H9 (cell line): ENCODE results near the gene GRB10. TPM values are rescaled to one million over a fixed set of nuclear protein-coding genes. Genes with fewer than 3 reads are reported as not detected.
A peak's percentile ranks its signal among the peaks of the same experiment; 100 is the strongest.

Experiments used
- DNase-seq: peaks from one replicate; pipeline ENCODE4 v3.0.0-alpha.2; 2017
- H2AFZ ChIP-seq: one replicate; pipeline ENCODE4 v1.6.1; 2013; ENCODE audit warnings: mild to moderate bottlenecking, low read length, control low read depth, moderate library complexity
- H2AK5ac ChIP-seq: 2 replicates; pipeline ENCODE4 v1.6.1; 2013; ENCODE audit warnings: low read length, control low read depth, mixed read lengths; ENCODE audit not compliant: insufficient read length
- H2BK120ac ChIP-seq: one replicate; pipeline ENCODE4 v1.6.1; 2013; ENCODE audit warnings: low read depth, mild to moderate bottlenecking, low read length, control low read depth, inconsistent platforms; ENCODE audit not compliant: poor library complexity, severe bottlenecking
- H2BK12ac ChIP-seq: 2 replicates; pipeline ENCODE4 v1.6.1; 2013; ENCODE audit warnings: low read length, control low read depth, mixed read lengths, low read depth; ENCODE audit not compliant: insufficient read length
- H2BK15ac ChIP-seq: 2 replicates; pipeline ENCODE4 v1.6.1; 2013; ENCODE audit warnings: low read depth, low read length, control low read depth
- H2BK20ac ChIP-seq: one replicate; pipeline ENCODE4 v1.6.1; 2013; ENCODE audit warnings: low read depth, mild to moderate bottlenecking, low read length, control low read depth, inconsistent platforms; ENCODE audit not compliant: poor library complexity, severe bottlenecking
- H2BK5ac ChIP-seq: 2 replicates; pipeline ENCODE4 v1.6.1; 2013; ENCODE audit warnings: low read length, control low read depth, mixed read lengths; ENCODE audit not compliant: insufficient read length
- H3K14ac ChIP-seq: 2 replicates; pipeline ENCODE4 v1.6.1; 2013; ENCODE audit warnings: low read length, control low read depth; ENCODE audit not compliant: insufficient read depth
- H3K18ac ChIP-seq: 2 replicates; pipeline ENCODE4 v1.6.1; 2013; ENCODE audit warnings: low read depth, mild to moderate bottlenecking, mixed read lengths, low read length, control low read depth; ENCODE audit not compliant: insufficient read length
- H3K23ac ChIP-seq: 2 replicates; pipeline ENCODE4 v1.6.1; 2013; ENCODE audit warnings: low read length, control low read depth, mixed read lengths, low read depth; ENCODE audit not compliant: insufficient read length
- H3K23me2 ChIP-seq: 2 replicates; pipeline ENCODE4 v1.6.1; 2013; ENCODE audit warnings: low read depth, mild to moderate bottlenecking, mixed read lengths, low read length, control low read depth; ENCODE audit not compliant: insufficient read length, poor library complexity, severe bottlenecking
- H3K27ac ChIP-seq: 2 replicates; pipeline ENCODE4 v1.5.1; 2013; ENCODE audit warnings: low read length, control low read depth, mixed read lengths, low read depth; ENCODE audit not compliant: insufficient read length
- H3K27me3 ChIP-seq: 2 replicates; pipeline ENCODE4 v1.6.1; 2013; ENCODE audit warnings: low read length, control low read depth, inconsistent platforms; ENCODE audit not compliant: insufficient read depth
- H3K4ac ChIP-seq: 2 replicates; pipeline ENCODE4 v1.6.1; 2013; ENCODE audit warnings: low read depth, mild to moderate bottlenecking, control low read depth, inconsistent platforms, low read length, moderate library complexity
- H3K4me1 ChIP-seq: 2 replicates; pipeline ENCODE4 v1.6.1; 2013; ENCODE audit warnings: low read length, control low read depth, inconsistent platforms; ENCODE audit not compliant: insufficient read depth
- H3K4me2 ChIP-seq: 2 replicates; pipeline ENCODE4 v1.6.1; 2013; ENCODE audit warnings: low read length, control low read depth, mixed read lengths; ENCODE audit not compliant: insufficient read length, insufficient read depth
- H3K56ac ChIP-seq: 2 replicates; pipeline ENCODE4 v1.6.1; 2013; ENCODE audit warnings: low read depth, mild to moderate bottlenecking, mixed read lengths, low read length, control low read depth; ENCODE audit not compliant: insufficient read length
- H3K79me1 ChIP-seq: 2 replicates; pipeline ENCODE4 v1.6.1; 2013; ENCODE audit warnings: low read depth, mild to moderate bottlenecking, moderate library complexity, low read length, control low read depth, inconsistent platforms; ENCODE audit not compliant: insufficient read depth, poor library complexity, severe bottlenecking
- H3K79me2 ChIP-seq: 2 replicates; pipeline ENCODE4 v1.6.1; 2013; ENCODE audit warnings: low read length, control low read depth, inconsistent platforms; ENCODE audit not compliant: insufficient read depth
- H3K9ac ChIP-seq: 2 replicates; pipeline ENCODE4 v1.6.1; 2013; ENCODE audit warnings: low read length, control low read depth, mixed read lengths; ENCODE audit not compliant: insufficient read length; ENCODE audit errors: extremely low read depth
- H3K9me3 ChIP-seq: one replicate; pipeline ENCODE4 v1.6.1; 2013; ENCODE audit warnings: low read depth, low read length, inconsistent platforms; ENCODE audit not compliant: control insufficient read depth
- H3T11ph ChIP-seq: one replicate; pipeline ENCODE4 v1.6.1; 2013; ENCODE audit warnings: mild to moderate bottlenecking, low read length, control low read depth, inconsistent platforms
- H4K20me1 ChIP-seq: one replicate; pipeline ENCODE4 v1.6.1; 2013; ENCODE audit not compliant: control insufficient read depth, insufficient read length, insufficient read depth
- H4K5ac ChIP-seq: 2 replicates; pipeline ENCODE4 v1.6.1; 2013; ENCODE audit warnings: low read depth, mild to moderate bottlenecking, mixed read lengths, low read length, control low read depth; ENCODE audit not compliant: insufficient read length
- H4K8ac ChIP-seq: replicated peaks from 2 replicates; pipeline ENCODE4 v1.6.1; 2013; ENCODE audit warnings: low read length, control low read depth, mixed read lengths, low read depth; ENCODE audit not compliant: insufficient read length
- H4K91ac ChIP-seq: 2 replicates; pipeline ENCODE4 v1.6.1; 2013; ENCODE audit warnings: low read depth, mild to moderate bottlenecking, moderate library complexity, mixed read lengths, low read length, control low read depth; ENCODE audit not compliant: insufficient read length
- H3K27ac Mint-ChIP-seq, 3 experiments: 2 replicates in 2 of 3; 3 replicates in 1 of 3; pipeline ENCODE4 v1.8.0; 2020 to 2021; ENCODE audit warnings: mixed read lengths in 3 of 3, mild to moderate bottlenecking in 1 of 3, moderate library complexity in 1 of 3
- H3K27me3 Mint-ChIP-seq: 2 replicates; pipeline ENCODE4 v1.8.0; 2021; ENCODE audit warnings: low read depth, mild to moderate bottlenecking, moderate library complexity, mixed read lengths
- H3K36me3 Mint-ChIP-seq, 3 experiments: 2 replicates in 2 of 3; 3 replicates in 1 of 3; pipeline ENCODE4 v1.8.0; 2020 to 2021; ENCODE audit warnings: low read depth in 3 of 3, mixed read lengths in 3 of 3; ENCODE audit not compliant: insufficient read depth in 1 of 3
- H3K4me1 Mint-ChIP-seq, 2 experiments: 2 replicates each; pipeline ENCODE4 v1.8.0; 2020; ENCODE audit warnings: mixed read lengths in 2 of 2
- H3K4me3 Mint-ChIP-seq, 2 experiments: 2 replicates in 1 of 2; 3 replicates in 1 of 2; pipeline ENCODE4 v1.8.0; 2020 to 2021; ENCODE audit warnings: mild to moderate bottlenecking in 2 of 2, mixed read lengths in 2 of 2, moderate library complexity in 1 of 2
- H3K9me3 Mint-ChIP-seq, 2 experiments: 2 replicates in 1 of 2; 3 replicates in 1 of 2; pipeline ENCODE4 v1.8.0; 2020; ENCODE audit warnings: mild to moderate bottlenecking in 2 of 2, mixed read lengths in 2 of 2, moderate library complexity in 1 of 2
- WGBS: extraction: QIAGEN DNeasy Blood & Tissue Kit; methylation state at CpG from one replicate; pipeline ENCODE4 v1.1.7; 2013; ENCODE audit warnings: missing lambda C conversion rate, low lambda C conversion rate, mixed read lengths; ENCODE audit not compliant: insufficient read length; ENCODE audit errors: extremely low coverage; 5-methylcytosine and 5-hydroxymethylcytosine counted together
- total RNA-seq: library from RNA; stranded (reverse); gene quantifications from 2 replicates; pipeline ENCODE4 v1.2.1, GENCODE V29; 2021
- TF ChIP-seq, protein P1 (sequence below): fragments of 200-600 bp; sonication (generic); conservative IDR thresholded peaks from 3 replicates; pipeline ENCODE4 v1.8.0; 2021; ENCODE audit warnings: antibody characterized with exemption, mild to moderate bottlenecking

The GRB10 gene
- total RNA-seq, 1 experiment from 2014 or later: 108 TPM

DNA sequence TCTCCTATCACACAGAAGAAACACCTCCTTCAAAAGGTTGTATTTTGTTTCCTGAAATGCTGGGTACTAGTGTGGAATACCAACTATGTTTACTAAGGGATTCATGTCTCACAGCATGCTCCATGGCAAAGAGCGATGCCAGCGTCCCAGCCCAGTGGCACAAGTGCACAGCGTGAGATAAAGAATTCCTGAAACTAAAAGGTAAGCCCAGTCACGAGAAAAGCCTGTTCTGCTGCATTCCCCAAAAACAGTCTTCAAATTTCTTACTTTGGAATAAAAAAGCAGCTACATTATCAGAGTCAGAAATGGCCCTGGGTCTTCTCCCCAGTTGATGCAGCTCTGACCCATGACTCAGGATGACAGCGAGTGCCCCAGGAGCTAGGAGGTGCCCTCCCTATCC lies 164.4 kb downstream of the GRB10 start:
- H3K9ac ChIP-seq: no peak overlapping the region
- no peak overlapping the region for H4K5ac ChIP-seq
- no peak overlapping the region for H3K56ac ChIP-seq
- H3K79me2 ChIP-seq: no peaks in the 10 kb centered on the region
- H3K27ac ChIP-seq: no peak overlapping the region
- no peaks in the 10 kb centered on the region for H3K79me1 ChIP-seq
- H2BK120ac ChIP-seq: no peak overlapping the region
- Mint-ChIP-seq H3K4me1 (peaks cover 0 to 3% of the 10 kb centered on the region in 2 experiments; a peak in 1 of 4 replicates), H3K27ac (peak overlapping the region in 1 of 3 experiments; percentile 47; a peak in 1 of 7 replicates), H3K27me3 (no peaks in the 10 kb centered on the region), H3K36me3 (peaks cover 18 to 64% (median 23%) of the 10 kb centered on the region in 3 experiments; a peak in 6 of 7 replicates), H3K4me3 (no peak overlapping the region), H3K9me3 (no peaks in the 10 kb centered on the region; a peak in 1 of 5 replicates)
- no peak overlapping the region for H4K8ac ChIP-seq
- no peak overlapping the region for H3K4me2 ChIP-seq
- H2AFZ ChIP-seq: no peak overlapping the region
- no peak overlapping the region for H2AK5ac ChIP-seq
- H2BK12ac ChIP-seq: no peak overlapping the region
- no peaks in the 10 kb centered on the region for H3K27me3 ChIP-seq
- H3K23ac ChIP-seq: no peak overlapping the region
- H3K4me1 ChIP-seq: no peaks in the 10 kb centered on the region
- no peak overlapping the region for H3K18ac ChIP-seq
- no peak overlapping the region for H2BK20ac ChIP-seq
- no peak overlapping the region for H3T11ph ChIP-seq
- no peaks in the 10 kb centered on the region for H3K9me3 ChIP-seq
- H3K23me2 ChIP-seq: no peaks in the 10 kb centered on the region
- H3K14ac ChIP-seq: no peak overlapping the region
- H4K20me1 ChIP-seq: no peaks in the 10 kb centered on the region
- no peak overlapping the region for H2BK5ac ChIP-seq
- H4K91ac ChIP-seq: no peak overlapping the region
- H2BK15ac ChIP-seq: no peak overlapping the region
- DNase-seq: no peak
- no CpG with 5 or more reads among the region's 5 CpGs for WGBS
- TF ChIP-seq, protein P1, sequence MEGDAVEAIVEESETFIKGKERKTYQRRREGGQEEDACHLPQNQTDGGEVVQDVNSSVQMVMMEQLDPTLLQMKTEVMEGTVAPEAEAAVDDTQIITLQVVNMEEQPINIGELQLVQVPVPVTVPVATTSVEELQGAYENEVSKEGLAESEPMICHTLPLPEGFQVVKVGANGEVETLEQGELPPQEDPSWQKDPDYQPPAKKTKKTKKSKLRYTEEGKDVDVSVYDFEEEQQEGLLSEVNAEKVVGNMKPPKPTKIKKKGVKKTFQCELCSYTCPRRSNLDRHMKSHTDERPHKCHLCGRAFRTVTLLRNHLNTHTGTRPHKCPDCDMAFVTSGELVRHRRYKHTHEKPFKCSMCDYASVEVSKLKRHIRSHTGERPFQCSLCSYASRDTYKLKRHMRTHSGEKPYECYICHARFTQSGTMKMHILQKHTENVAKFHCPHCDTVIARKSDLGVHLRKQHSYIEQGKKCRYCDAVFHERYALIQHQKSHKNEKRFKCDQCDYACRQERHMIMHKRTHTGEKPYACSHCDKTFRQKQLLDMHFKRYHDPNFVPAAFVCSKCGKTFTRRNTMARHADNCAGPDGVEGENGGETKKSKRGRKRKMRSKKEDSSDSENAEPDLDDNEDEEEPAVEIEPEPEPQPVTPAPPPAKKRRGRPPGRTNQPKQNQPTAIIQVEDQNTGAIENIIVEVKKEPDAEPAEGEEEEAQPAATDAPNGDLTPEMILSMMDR: no peak
- no peak overlapping the region for H3K4ac ChIP-seq
